Kidney tubule cell (primary cell): ENCODE measurements around the gene IFNGR1.
"Not testable (repeated sequence)": the region's sequence is repeated elsewhere in the genome, so short reads cannot be mapped to it uniquely, and the experiment has no call there.

Source experiments
- DNase-seq: peaks from one replicate; pipeline ENCODE4 v3.0.0-alpha.2; 2018; ENCODE audit warnings: low spot score

Gene IFNGR1

GRCh38 chr6:137218917-137219663 is at the start of gene IFNGR1:
TSS of gene IFNGR1 (minus strand) at chr6:137219385. CDS start at chr6:137219327, 58 bp downstream.
- peak; percentile 94 for DNase-seq

- no peak for DNase-seq
Observed at GRCh38 chr6:137268911-137269310, 49.7 kb upstream of the IFNGR1 start.

GRCh38 chr6:137266309-137266586 is 47.1 kb upstream of the IFNGR1 start:
- DNase-seq = no peak

GRCh38 chr6:137265561-137266308 is 46.5 kb upstream of the IFNGR1 start:
- no peak for DNase-seq

GRCh38 chr6:137264311-137265075 is 45.3 kb upstream of the IFNGR1 start:
- no peak for DNase-seq

- DNase-seq = peak; percentile 74
Observed at GRCh38 chr6:137261761-137262160, 42.6 kb upstream of the IFNGR1 start.

- DNase-seq = peak; percentile 51
Observed at GRCh38 chr6:137261361-137261760, 42.2 kb upstream of the IFNGR1 start.

GRCh38 chr6:137260217-137260616 is 41.0 kb upstream of the IFNGR1 start:
- no peak for DNase-seq

GRCh38 chr6:137259349-137259748 is 40.2 kb upstream of the IFNGR1 start:
- peak; percentile 83 for DNase-seq

GRCh38 chr6:137258170-137258569 is 39.0 kb upstream of the IFNGR1 start:
- DNase-seq = no peak

- no peak for DNase-seq
Observed at GRCh38 chr6:137256350-137257103, 37.3 kb upstream of the IFNGR1 start.

- DNase-seq = no peak
Observed at GRCh38 chr6:137254966-137255365, 35.8 kb upstream of the IFNGR1 start.

- not testable (repeated sequence) for DNase-seq
Observed at GRCh38 chr6:137254430-137254829, 35.2 kb upstream of the IFNGR1 start.

GRCh38 chr6:137248702-137249101 is 29.5 kb upstream of the IFNGR1 start:
- DNase-seq = no peak

GRCh38 chr6:137247724-137248123 is 28.5 kb upstream of the IFNGR1 start:
- no peak for DNase-seq

GRCh38 chr6:137246791-137247202 is 27.6 kb upstream of the IFNGR1 start:
- DNase-seq = no peak

GRCh38 chr6:137246164-137246563 is 27.0 kb upstream of the IFNGR1 start:
- no peak for DNase-seq

- peak; percentile 13 for DNase-seq
Observed at GRCh38 chr6:137241481-137242038, 22.4 kb upstream of the IFNGR1 start.

- peak; percentile 53 for DNase-seq
Observed at GRCh38 chr6:137240168-137240567, 21.0 kb upstream of the IFNGR1 start.

GRCh38 chr6:137237413-137238170 is 18.4 kb upstream of the IFNGR1 start:
- peak; percentile 93 for DNase-seq
